Renal cortex interstitium (tissue), 11 donors: ENCODE data around the gene RPP21. TPM values are rescaled to one million over a fixed set of nuclear protein-coding genes. Genes with fewer than 3 reads are reported as not detected.
A peak's percentile ranks its signal among the peaks of the same experiment; 100 is the strongest.

ENCODE experiments used
- DNase-seq, 11 donors: peaks; one replicate each; pipeline ENCODE4 v3.0.0-alpha.2; 2013; ENCODE audit warnings: low read depth in 9 of 11, low spot score in 4 of 11; ENCODE audit errors: extremely low read depth in 1 of 11
- polyA plus RNA-seq, 3 donors: library from polyadenylated mRNA; unstranded; fragments of 120-200 nt; gene quantifications; one replicate each; pipeline ENCODE4 v1.2.1, GENCODE V29; 2013; ENCODE audit not compliant: insufficient read length in 3 of 3

The RPP21 gene
- polyA plus RNA-seq, 3 donors = 28.0 to 42.4 (median 35.3) TPM

DNA sequence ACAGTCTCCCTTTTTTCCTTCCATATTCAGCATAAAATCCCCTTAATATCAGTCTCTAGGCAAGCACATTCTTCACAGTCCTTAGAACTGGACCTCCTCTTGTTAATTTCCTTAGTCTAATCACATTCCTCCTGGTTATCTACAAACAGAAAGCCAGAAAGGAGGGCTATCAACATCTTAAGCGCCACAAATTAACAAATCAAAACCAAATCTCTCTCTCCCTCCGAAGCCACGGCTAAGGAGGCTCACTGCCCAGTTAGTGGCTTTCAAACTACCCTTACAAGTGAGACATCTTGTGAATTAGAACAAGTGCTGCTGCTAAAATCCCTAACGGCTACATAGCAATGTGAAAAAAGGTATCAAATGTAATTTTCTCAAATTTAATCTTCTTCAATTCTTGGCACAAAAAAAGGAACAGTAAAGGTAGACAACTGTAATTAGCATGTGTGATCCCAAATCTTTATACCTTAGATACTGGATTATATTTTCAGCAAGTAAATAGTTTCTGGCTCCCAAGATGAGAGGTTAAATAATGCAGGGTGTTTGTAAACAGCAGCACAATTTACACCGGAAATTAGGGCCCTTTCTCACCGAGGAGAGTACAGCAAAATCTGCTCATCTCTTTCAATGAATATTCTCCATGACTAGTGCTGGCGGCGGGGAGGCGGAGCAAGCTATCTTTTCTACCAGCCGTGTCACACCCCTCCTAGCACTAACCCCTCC, 19.6 kb upstream of the RPP21 start:
- peak in 2 of 11 donors; percentile 26 to 41 for DNase-seq

DNA sequence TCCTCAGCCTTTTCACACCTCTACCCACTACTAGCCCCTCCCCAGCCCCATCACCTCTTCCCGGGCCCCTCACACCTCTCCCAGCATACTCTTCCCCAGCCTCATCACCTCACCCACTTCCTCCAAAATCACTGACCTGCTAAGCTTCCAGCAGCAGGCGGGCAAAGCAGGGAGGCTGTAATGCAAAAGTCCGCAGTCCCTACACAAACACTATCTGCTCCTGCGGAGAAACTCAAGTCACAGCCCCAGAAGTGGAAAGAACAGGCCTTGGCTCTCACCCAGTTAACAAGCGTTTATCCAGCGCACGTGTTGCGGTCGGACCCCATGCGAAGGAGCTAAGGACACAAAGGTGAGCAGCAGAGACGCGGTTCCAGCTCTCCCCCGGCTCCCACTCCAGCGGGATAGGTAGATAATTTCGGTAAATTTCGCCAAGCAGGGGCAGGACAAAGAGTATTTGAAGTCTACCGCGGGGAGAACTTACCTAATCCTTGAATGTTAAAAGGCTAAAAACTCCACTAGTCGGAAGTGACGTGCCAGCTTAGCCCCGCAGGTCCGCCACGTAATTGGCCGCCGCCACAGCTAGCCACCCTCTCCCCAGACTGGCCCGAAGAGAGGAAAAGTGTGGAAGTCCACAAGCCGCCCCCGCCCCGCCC, 19.0 kb upstream of the RPP21 start:
- DNase-seq = peak; percentile 23 to 73 (median 56)

DNA sequence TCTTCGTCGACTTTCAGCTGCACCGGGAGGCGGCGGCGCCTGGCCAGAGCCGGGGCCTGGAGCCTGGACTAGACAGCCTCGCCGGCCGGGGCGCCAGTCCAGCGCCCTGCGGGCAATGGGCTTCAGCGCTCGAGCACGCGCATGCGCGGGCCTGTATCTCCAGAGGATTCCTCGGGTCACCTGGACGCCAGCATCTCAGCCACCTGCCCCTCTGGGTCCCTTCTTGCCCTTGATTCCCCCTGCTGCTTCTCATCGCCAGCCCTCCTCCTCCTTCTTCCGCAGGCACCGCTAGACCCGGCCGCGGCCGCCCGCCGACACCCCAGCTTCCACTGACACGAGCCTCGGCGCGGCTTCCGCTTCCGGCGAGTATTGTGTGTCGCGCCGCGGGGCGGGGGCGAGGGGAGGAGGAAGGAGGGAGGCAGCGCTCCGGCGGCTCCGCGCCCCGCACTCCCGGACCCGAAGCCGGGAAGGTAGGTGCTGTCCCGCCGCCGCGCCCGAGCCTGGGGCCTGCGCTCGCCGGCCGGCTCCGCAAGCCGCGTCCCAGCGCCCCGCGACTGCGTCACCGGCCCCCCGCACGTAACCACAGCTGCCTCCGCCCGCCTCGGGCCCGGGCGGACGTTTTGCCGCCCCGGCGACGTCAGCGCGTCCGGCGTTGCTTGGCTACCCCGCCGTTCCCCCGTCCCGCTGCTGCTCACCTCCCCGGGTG, 18.3 kb upstream of the RPP21 start, which contains the start of gene TRIM39:
Gene TRIM39 (plus strand): TSS at position 402 of the 706 bp plus-strand sequence. CDS start 2,391 bp downstream, outside the sequence.
- peak; percentile 54 to 81 (median 72) for DNase-seq

DNA sequence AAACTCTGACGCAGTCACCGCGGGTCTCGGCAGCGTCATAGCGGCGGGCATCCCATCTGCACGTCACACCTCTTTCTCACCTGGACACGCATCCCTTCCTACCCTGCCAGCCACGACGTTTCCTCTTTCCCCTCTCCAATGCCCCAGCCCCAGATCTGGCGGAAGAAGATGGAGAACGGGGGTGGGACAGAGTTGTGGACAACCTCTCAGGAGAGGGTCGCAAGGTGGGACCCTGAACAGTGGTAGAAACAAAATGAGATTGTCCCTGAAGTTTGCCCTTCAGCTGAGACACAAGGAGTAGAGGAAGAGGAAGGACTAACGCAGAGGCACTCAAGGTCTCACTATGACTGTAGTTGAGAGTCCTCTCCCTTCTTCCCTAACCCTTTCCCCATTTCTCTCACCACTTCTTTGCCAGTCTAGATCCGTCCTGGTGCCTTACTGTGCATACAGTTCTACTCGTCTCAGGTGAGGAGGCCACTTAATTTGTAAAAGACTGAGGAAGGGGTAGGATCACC, 17.7 kb upstream of the RPP21 start:
- peak in 2 of 11 donors; percentile 31 to 50 for DNase-seq

DNA sequence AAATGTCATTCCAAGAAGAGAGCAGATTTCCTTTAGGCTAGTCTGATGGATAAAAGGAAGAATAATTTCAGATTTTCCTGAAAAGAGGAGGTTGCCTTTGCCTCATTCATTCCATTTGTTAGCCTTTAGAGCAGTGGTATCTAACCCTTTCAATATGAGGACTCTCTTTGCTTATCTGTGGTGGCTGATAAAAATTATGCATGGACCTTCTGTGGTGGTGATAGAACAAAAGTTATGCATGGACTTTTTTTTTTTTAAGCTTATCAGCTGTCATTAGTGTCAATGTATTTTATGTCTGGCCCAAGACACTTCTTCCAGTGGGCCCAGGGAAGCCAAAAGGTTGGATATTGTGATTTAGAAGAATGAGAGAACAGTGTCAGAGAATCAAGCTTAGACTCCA, 16.6 kb upstream of the RPP21 start:
- DNase-seq = no peak

DNA sequence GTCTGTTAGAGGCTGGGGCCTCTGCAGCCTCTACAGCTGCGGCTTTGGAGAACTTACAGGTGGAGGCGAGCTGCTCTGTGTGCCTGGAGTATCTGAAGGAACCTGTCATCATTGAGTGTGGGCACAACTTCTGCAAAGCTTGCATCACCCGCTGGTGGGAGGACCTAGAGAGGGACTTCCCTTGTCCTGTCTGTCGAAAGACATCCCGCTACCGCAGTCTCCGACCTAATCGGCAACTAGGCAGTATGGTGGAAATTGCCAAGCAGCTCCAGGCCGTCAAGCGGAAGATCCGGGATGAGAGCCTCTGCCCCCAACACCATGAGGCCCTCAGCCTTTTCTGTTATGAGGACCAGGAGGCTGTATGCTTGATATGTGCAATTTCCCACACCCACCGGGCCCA, 15.6 kb upstream of the RPP21 start:
- no peak for DNase-seq

DNA sequence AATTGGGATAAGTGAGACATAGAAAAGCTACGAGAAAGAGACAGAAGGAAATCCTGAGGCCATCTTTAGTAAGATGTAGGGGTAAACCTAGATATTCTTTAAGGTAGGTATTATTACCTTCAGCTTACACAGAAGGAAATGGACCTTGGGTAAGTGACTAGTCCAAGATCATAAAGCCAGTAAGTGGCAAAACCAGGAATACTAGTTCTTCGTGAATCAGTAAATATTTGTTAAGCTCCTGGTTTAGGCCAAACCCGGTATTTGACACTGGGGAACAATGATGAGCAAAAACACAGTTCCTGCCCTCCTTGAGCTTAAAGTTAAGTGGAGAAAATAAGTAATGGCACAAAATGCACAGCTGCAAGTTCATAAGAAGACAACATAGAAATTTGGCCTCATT, 13.0 kb upstream of the RPP21 start:
- DNase-seq = no peak

DNA sequence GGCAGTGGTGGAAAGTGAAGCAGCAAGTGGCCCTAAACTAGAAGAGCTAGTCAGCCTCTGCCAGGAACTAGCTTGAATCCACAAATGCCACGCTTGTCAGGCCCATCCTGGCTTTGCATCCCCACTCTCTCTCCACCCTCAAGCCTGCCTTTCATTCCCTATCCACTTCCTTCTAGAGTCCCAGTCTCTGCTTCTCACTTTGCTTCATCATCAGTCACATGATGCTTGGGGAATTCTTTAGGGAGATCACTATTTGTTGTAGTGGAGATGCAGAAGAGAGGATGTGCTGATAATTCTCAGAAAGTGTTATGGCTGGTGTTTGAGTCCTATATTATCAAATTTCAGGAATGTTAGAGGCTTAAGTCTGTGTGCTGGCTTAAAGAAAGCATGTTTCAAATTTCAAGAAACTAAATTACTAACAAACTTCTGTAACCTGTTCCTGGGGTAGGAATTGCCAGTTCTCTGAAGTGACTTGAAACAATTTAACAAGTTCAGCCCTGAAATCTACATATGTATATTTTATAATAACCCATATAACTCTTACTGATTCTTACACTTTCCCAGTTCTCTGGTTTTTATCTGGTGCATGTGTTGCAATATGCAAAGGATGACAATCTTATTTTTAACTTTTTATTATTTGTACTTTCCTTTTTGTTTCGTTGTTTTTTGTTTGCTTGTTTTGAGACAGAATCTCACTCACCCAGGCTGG, 10.7 kb upstream of the RPP21 start:
- DNase-seq = no peak

DNA sequence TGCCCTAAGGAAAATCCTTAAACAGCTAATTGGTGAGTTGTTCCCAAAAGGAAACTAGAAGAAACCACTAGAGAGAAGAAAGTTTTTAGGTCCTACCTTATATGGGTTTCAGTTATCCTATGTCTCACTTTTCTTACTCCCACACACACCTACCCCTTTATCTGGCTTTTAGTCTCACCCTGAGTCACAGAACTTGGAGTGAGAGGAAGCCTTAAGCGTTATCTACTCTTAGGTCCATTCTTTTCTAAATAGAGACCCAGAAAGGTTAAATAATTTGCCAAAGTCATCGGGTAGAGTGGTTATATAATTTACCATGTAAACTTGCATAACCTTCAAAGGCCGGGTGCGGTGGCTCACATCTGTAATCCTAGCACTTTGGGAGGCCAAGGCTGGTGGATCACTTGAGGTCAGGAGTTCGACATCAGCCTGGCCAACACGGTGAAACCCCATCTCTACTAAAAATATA, 4.3 kb upstream of the RPP21 start:
- no peak for DNase-seq

DNA sequence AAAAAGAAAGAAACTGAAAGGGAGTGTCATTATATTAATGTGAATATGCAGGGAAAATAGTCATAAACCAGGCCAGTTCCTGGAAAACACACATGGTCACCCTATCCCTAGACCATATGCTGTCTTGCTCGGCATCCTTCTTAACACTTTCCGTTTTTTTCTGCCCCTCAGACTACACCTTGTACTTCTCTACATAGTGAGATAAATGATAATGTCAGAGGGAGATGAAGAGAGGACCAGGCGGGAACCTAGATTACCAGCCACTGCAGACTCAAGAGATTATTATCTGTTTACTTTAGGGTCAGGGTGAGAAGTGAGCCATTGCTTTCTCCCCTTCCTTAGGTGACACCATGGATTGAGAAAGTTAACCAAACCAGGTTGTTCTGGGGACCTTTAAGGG, 3.7 kb upstream of the RPP21 start:
- DNase-seq = no peak

DNA sequence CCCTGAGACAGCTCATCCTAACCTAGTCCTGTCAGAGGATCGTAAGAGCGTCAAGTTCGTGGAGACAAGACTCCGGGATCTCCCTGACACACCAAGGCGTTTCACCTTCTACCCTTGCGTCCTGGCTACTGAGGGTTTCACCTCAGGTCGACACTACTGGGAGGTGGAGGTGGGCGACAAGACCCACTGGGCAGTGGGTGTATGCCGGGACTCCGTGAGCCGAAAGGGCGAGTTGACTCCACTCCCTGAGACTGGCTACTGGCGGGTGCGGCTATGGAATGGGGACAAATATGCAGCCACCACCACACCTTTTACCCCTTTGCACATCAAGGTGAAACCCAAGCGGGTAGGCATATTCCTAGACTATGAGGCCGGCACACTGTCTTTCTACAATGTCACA, 3.2 kb upstream of the RPP21 start:
- no peak for DNase-seq

DNA sequence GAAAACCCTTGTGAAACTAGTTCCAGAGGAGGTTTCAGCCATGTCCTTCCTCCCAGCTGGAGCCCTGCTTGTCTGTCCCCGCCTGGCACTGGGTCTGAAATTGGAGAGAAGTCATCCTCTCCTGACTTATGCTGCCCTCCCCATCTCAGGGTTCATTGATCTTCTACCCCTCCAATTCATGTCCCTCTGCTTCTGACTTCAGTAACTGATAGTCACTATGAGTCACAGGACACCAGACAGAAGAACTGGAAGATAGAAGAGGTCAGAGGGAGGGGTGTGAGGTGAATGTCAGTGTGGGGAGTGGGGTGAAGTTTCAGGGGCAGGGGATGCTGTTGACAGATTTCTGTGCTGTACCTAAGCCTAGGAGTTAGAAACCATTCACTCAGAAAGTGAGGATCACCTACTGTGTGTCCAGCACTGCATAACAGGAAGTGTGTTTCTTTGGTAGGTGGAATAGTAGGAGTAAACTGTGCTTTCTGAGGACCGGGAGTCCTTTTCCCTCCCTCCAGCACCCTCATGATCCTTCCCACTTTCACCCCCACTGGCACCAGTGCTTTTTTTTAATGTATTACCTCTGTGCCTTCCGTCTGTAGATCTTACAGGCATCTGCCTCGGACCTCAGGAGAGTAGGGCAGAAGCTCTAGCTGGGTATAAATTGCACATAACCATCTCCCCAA, 627 bp upstream of the RPP21 start:
- no peak for DNase-seq

DNA sequence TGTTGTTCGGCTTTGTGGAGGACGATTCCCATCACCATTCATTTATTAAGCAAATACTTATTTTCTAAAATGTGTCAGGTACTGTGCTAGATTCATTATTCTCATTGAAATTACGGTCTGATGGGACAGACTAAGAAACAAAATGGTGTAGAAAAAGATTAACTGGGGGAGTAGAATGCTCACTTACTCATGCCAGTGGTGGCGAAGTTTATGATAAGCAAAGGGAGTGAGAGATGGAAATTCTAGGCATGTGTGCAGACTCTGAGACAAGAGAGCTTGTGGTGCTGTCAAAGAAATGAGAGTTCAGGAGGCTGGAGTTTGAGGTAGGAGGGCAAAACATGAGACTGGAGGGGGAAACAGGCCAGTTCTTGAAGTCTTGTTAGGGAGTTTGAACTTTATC, 896 bp downstream of the RPP21 start:
- DNase-seq = no peak

DNA sequence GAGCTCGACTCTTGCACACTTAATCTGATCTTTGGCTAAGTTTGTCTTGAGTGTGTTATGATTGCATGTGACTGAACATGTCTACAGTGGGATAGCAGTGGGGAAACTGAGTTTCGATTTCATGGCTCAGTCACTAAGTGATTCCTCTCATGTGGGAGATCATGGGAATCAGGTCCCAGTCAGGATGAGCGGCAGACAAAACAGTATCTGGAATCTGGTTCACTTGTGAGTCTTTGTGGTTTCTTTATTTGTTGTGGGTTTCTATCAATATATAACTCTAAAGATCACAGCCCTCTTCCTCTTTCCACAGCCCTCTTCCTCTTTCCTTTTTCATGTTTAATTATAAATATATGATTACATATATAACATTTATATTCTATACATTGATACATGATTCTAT, 4.0 kb downstream of the RPP21 start:
- no peak for DNase-seq

DNA sequence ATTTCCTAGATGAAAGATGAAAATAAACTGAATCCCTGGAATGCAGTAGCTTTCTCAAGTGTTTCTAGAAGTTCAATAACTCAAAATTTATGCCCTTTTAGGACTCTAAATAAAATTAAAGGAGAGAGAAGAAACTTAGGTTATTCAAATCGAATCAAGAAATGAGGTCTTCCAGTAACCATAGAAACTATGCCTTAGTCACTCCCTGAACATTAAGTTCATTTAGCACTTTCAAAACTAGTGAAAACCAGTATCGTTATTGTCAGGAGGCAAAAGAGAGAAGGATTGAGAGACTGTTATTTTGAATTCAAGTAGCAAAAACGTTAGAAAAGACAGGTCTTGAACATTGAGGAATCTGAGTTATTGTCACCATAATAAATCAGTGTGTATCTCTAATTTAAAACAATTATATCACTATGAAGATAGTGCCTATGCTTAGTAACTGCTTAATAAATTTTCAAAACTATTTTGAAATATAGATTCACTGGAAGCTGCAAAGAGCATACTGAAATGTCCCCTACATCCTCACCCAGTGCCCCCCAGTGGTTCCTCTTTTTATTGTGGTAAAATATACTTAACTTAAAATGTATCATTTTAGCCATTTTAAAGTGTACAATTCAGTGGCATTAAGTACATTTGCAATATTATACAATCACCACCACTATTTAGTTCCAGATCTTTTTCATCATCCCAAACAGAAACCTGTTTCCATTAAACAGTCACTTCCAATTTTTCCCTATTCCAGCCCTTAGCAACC, 4.6 kb downstream of the RPP21 start:
- no peak for DNase-seq

DNA sequence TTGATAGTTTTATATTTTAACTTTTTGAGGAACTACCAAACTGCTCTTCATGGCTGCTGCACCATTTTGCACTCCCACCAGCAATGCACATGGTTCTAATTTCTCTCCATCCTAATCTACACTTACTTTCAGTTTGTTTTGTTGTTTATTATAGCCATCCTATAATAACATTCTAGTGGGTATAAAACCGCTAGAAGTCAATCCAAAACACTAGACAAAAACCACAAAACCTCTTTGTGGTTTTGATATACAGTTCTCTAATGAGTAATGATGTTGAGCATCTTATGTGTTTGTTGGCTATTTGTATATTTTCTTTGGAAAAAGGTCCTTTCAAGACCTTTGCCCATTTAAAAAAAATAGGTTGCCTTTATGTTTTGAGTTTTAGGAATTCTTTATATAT, 5.6 kb downstream of the RPP21 start:
- DNase-seq = no peak

DNA sequence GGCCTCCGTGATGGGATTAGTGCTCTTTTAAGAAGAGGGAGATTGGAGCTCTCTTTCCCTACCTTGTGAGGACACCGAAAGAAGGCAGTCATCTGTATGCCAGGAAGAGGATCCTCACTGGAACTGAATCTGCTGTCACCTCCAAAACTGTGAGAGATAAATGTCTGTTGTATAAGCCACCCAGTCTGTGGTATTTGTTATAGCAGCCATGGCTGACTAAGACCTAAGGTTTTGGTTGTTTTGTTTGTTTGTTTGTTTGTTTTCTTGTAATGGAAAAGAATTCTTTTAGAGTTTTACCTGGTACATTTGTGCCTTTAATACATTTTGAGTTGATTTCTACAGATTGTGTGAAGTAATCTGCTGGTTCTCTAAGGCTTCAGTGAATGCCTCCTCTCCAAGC, 7.6 kb downstream of the RPP21 start:
- no peak for DNase-seq

DNA sequence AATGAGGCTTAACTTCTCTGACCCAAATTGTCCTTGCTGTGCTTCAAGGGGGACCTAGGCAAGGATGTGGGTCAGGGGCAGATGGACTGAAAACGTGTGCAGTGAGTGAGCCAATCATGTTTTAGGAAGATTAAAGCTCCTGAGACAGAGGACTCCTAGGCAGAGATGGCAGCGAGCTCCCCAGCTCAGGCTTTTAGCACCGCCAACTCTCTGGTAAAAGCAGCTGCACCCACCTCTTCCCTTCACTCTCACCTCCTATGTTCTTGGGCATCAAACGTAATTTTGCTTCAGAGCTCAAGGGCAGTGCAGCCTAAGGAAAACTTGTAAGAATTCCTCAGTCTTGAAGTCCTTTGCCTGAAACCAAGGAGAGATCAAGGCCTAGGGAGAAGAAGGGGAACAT, 10.3 kb downstream of the RPP21 start:
- DNase-seq = no peak
